ENCODE data around the gene TRMT1L.

DNA sequence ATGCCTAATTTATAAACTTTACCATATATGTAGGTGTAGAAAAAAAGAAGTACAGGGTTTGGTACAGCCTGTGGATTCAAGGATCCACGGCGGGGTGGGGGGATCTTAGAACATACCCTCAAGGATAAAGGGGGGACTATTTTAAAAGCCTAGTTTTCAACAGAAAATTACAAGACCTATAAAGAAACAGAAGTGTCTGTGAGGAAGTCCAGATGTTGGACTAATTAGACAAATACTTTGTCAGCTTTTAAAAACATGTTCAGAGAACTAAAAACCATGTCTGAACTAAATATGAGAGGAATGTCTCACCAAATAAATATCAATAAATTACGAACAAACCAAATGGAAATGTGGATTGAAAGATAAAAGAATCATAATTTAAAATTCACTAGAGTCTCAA is 51.6 kb downstream of the TRMT1L start:
- TF ChIP-seq, protein P1, sequence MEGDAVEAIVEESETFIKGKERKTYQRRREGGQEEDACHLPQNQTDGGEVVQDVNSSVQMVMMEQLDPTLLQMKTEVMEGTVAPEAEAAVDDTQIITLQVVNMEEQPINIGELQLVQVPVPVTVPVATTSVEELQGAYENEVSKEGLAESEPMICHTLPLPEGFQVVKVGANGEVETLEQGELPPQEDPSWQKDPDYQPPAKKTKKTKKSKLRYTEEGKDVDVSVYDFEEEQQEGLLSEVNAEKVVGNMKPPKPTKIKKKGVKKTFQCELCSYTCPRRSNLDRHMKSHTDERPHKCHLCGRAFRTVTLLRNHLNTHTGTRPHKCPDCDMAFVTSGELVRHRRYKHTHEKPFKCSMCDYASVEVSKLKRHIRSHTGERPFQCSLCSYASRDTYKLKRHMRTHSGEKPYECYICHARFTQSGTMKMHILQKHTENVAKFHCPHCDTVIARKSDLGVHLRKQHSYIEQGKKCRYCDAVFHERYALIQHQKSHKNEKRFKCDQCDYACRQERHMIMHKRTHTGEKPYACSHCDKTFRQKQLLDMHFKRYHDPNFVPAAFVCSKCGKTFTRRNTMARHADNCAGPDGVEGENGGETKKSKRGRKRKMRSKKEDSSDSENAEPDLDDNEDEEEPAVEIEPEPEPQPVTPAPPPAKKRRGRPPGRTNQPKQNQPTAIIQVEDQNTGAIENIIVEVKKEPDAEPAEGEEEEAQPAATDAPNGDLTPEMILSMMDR (IDR thresholded peaks at IDR 0.05): no peak
- TF ChIP-seq EP300 (IDR thresholded peaks at IDR 0.05): no peak

All from sigmoid colon (tissue), 4 donors.